Vagina (tissue), 2 donors: Measurements from ENCODE around the gene PTPRN2.

Experiments used
- POLR2A ChIP-seq, 2 donors: fragments of 450-650 bp; IDR thresholded peaks; one replicate each; pipeline ENCODE4 v1.6.1; 2017; ENCODE audit warnings: antibody characterized with exemption in 2 of 2, mild to moderate bottlenecking in 2 of 2, moderate library complexity in 2 of 2
- POLR2AphosphoS5 ChIP-seq, 2 donors: sonication (generic); formaldehyde crosslinking; IDR thresholded peaks; one replicate each; pipeline ENCODE4 v1.9.0; 2017; ENCODE audit warnings: antibody characterized with exemption in 2 of 2, mild to moderate bottlenecking in 2 of 2, low read depth in 1 of 2; ENCODE audit not compliant: insufficient read depth in 1 of 2
- TF ChIP-seq, protein P1 (sequence below), 3 experiments: fragments of 450-650 bp in 2 of 3; fragments of 200-600 bp in 1 of 3; sonication (generic) in 1 of 3; IDR thresholded peaks; one replicate each; pipeline ENCODE4 v1.5.1; 2017 to 2019; ENCODE audit warnings: antibody characterized with exemption in 3 of 3, mild to moderate bottlenecking in 2 of 3, moderate library complexity in 2 of 3

DNA sequence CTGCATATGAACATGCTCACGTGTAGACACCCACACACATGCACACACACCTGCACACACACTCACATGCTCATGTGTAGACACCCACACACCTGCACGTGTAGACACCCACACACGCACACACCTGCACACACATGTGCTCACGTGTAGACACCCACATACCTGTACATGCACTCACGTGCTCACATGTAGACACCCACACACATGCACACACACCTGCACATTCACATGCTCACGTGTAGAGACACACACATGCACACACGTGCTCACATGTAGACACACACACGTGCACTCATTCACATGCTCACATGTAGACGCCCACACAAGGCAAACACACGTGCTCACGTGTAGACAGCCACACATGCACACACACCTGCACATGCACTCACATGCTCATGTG is 275.8 kb downstream of the PTPRN2 start:
- TF ChIP-seq POLR2A (IDR thresholded peaks at IDR 0.05) (no peak), POLR2AphosphoS5 (IDR thresholded peaks at IDR 0.05; ENCODE audit: insufficient read depth in 1 of 2, low read depth in 1 of 2) (no peak)
- TF ChIP-seq, protein P1, sequence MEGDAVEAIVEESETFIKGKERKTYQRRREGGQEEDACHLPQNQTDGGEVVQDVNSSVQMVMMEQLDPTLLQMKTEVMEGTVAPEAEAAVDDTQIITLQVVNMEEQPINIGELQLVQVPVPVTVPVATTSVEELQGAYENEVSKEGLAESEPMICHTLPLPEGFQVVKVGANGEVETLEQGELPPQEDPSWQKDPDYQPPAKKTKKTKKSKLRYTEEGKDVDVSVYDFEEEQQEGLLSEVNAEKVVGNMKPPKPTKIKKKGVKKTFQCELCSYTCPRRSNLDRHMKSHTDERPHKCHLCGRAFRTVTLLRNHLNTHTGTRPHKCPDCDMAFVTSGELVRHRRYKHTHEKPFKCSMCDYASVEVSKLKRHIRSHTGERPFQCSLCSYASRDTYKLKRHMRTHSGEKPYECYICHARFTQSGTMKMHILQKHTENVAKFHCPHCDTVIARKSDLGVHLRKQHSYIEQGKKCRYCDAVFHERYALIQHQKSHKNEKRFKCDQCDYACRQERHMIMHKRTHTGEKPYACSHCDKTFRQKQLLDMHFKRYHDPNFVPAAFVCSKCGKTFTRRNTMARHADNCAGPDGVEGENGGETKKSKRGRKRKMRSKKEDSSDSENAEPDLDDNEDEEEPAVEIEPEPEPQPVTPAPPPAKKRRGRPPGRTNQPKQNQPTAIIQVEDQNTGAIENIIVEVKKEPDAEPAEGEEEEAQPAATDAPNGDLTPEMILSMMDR (IDR thresholded peaks at IDR 0.05): no peak
